Fibroblast of the aortic adventitia (primary cell): Measurements from ENCODE around the gene SIRT4. TPM values are rescaled to one million over a fixed set of nuclear protein-coding genes. Genes with fewer than 3 reads are reported as not detected.

ENCODE experiments used
- DNase-seq: peaks from one replicate; pipeline ENCODE4 v3.0.0-alpha.2; 2010; ENCODE audit warnings: low read depth
- H3K4me3 ChIP-seq: 2 replicates; pipeline ENCODE4 v1.5.1; 2011; ENCODE audit warnings: low read depth, mild to moderate bottlenecking, control low read depth, low read length, moderate library complexity
- CTCF ChIP-seq: IDR thresholded peaks from 2 replicates; pipeline ENCODE4 v1.5.1; 2011; ENCODE audit warnings: mild to moderate bottlenecking, low read length, control low read depth, inconsistent platforms; ENCODE audit not compliant: insufficient read depth
- total RNA-seq: library from RNA; depleted of rRNA; stranded (reverse); fragments of >200 nt; gene quantifications from 2 replicates; pipeline ENCODE4 v1.2.3, GENCODE V29; 2012; ENCODE audit warnings: low replicate concordance

Gene SIRT4
- total RNA-seq, 1 donor, result 0.90 TPM

GRCh38 chr12:120347766-120348165 is 45.6 kb downstream of the SIRT4 start:
- no peak for TF ChIP-seq CTCF
- H3K4me3 ChIP-seq, result no peak overlapping the region
- DNase-seq, result no peak

GRCh38 chr12:120350576-120351350 is 48.6 kb downstream of the SIRT4 start:
- TF ChIP-seq CTCF, result no peak
- H3K4me3 ChIP-seq, result no peak overlapping the region
- no peak for DNase-seq

GRCh38 chr12:120352117-120352516 is 50.0 kb downstream of the SIRT4 start:
- peak; percentile 12 for DNase-seq
- no peak overlapping the region for H3K4me3 ChIP-seq
- no peak for TF ChIP-seq CTCF

DNA sequence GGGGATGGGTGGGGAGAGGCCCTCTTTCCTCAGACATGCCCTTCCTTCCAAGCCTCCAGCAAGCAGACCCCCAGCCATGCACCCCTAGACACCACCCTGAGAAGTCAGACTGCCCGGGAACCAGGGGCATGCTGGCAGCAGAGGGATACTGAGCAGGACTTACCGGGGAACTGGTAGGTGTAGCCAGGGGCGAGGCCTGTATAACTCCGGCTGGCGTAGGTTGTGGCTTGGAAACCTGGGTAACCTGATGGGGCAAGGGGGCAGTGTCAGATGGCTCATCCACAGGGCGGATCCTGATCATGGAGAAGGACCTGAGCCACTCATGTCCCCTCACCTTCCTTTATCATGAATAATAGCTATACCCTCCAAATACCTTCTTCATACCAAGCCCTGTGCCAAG is 51.0 kb downstream of the SIRT4 start:
- DNase-seq, result no peak
- H3K4me3 ChIP-seq, result no peak overlapping the region
- no peak for TF ChIP-seq CTCF

DNA sequence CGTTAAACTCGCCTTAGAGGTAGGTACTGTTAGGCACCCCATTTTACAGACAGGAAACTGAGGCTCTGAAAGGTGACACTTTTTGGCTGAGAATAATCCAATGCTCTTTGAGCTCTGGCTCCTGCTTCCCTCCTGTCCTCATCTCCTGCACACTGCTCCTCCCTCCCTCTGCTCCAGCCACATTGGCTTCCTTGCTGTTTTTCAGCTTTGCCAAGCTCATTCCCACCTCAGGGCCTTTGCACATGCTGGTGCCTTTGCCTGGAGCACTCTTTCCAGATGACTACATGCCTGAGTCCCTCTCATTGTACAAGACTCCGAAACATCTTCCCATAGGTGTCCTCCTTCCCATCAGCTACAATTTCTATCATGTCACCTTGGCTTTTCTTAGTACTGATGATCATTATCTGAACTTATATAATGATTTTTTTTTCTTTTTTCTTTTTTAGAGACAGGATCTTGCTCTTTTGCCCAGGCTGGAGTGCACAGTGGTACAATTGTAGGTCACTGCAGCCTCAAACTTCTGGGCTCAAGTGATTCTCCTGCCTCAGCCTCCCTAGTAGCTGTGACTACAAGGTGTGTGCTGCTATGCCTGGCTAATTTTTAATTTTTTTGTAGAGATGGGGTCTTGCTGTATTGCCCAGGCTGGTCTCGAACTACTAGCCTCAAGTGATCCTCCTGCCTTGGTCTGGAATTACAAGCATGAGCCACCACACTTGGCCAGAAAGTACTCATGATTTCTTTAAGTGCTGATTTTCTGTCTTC is 51.6 kb downstream of the SIRT4 start:
- TF ChIP-seq CTCF, result no peak
- no peak overlapping the region for H3K4me3 ChIP-seq
- DNase-seq, result no peak

DNA sequence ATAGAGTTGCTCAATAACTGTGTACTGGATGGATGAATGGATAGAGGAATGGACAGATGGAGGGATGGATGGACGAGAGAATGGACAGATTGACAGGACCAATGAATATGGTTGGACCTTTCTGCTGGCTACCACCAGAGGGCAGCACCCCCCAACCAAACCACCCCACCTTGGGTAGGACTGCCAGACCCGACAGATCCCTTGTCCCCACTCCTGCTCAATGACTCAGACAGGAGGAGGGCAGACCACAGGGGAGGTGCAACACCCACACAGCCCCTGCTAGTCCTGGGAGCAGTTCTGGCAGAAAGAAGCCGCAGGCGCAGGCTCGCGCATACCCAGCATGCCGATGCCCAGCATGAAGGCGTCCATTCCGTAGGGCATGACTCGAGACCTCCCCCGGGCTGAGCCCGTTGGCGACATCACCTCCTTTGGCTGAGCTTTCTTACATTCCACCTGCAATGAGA is 54.5 kb downstream of the SIRT4 start:
- TF ChIP-seq CTCF, result peak; percentile 88
- no peak overlapping the region for H3K4me3 ChIP-seq
- peak; percentile 76 for DNase-seq
